NOMO-1 (cell line): ENCODE data around the gene RND2.
"Not testable (repeated sequence)": the region's sequence is repeated elsewhere in the genome, so short reads cannot be mapped to it uniquely, and the experiment has no call there.

Experiments
- DNase-seq, 2 experiments: peaks; one replicate each; lab custom pipeline; 2025; ENCODE audit not compliant: unreplicated experiment in 2 of 2; lab: John Stamatoyannopoulos, UW

RND2 gene

GRCh38 chr17:43024407-43025289 is at the start of gene RND2:
TSS of gene RND2 (plus strand) at chr17:43025231. CDS start at chr17:43025348, 117 bp downstream.
- DNase-seq, result peak; percentile 88 to 94

DNA sequence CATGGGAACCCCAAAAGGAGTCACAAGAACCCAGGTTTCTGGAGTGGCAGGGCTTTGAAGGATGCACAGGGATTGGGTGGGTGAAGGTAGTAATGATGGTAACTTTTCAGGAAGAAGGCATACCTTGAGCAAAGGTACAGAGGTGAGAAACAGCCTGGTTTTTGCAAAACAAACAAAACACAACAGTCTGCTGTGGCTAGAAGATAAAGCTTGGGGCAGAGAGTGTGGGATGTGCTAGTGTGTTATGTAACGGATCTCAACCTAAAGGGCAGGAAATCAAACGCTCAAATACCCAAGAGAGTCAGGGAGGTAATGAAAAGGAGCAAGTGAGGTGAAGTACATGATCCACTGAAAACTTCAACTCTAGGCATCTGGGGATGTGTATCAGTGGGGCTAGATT is 49.8 kb upstream of the RND2 start:
- no peak for DNase-seq

DNA sequence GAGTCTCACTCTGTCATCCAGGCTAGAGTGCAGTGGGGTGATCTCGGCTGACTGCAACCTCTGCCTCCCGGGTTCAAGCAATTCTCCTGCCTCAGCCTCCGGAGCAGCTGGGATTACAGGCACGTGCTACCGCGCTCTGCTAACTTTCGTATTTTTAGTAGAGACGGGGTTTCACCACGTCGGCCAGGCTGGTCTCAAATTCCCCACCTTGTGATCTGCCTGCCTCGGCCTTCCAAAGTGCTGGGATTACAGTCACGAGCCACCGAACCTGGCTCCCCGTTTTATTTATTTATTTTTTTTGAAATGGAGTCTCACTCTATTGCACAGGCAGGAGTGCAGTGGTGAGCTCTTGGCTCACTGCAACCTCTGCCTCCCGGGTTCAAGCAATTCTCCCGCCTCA is 49.3 kb upstream of the RND2 start:
- not testable (repeated sequence) for DNase-seq

DNA sequence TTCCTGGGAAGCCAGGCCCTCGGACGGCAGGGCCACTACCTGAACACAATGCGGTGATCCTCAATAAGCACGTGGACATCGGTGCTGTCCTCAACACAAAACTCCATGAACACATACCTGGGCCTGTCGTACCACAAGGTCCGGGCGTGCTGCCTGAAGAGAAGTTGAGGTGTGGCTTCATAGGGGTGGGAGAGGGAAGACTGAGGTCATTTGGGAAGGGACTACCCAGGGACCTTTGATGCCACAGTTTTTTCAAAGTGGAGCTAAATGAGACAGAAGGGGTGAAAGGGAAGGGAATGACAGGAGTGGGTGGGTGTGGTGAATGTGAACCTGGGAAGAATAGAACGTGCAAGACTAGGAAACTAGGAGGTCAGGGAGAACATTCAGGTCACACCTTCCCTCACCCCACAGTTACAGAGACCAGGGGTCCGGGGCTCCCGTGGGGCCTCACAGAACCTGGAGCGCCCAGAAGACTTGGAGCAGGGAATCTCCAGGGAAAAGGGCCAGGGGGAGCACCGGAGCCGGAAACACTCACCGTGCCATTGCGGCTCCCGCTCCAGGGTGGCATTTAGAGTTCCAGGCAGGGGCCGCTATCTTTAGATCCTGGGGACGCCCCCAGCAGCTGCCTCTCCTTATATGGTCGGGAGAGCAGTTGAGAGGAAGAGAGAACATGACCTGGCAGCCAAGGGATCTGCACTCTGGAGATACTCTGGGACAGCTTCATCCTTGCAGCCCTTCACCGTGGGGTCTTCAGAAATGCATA is 45.3 kb upstream of the RND2 start, which contains the start of gene PTGES3L:
PTGES3L (minus strand) TSS at position 570 of the 763 bp plus-strand sequence; CDS start at position 543, 27 bp downstream.
- peak in 1 of 2 experiments; percentile 40 for DNase-seq

DNA sequence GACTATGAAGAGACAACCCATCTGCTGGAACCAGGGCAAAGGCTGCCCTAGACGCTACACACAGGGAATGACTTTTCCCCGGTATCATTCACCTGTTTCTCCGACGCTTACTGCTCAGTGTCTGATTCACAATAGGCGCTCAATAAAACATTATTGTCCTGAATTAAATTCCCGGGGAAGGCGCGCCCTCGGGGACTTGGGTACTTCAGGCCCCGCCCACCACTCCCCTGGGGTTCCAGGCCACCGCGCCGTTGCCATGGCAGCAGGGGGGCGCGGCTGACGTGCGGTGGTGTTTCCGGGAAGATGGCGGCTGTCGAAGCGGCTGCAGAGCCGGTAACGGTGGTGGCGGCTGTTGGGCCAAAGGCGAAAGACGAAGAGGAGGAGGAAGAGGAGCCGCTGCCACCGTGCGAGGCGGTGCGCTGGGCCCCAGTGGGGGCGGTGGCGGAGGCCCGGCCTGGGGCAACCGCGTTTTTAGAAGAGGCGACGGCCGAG is 44.7 kb upstream of the RND2 start, which contains the start of gene RUNDC1:
RUNDC1 (plus strand) TSS at position 292 of the 492 bp plus-strand sequence; CDS start at position 304, 12 bp downstream.
- DNase-seq, result peak; percentile 61 to 80

- peak; percentile 35 to 40 for DNase-seq
Measured at GRCh38 chr17:42980766-42981397, 44.1 kb upstream of the RND2 start.

DNA sequence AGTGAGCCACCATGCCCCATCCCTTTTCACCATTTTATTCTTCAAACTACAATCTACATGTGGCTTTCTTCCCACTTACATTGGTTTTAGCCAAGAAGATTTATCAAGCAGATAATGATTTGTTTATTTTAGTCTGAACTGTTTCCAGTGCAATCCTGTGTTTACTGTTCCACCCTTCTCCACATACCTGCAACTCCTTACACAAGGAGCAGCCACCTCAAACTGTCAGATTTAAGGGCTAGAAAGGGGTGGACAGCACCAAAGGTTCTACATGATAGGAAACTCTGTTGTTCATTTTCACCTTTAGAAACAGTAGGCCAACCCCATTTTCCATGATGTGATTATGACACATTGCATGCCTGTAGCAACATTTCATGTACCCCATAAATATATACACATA is 42.8 kb upstream of the RND2 start:
- DNase-seq, result no peak

GRCh38 chr17:42985225-42985624 is 39.8 kb upstream of the RND2 start:
- peak; percentile 85 to 96 for DNase-seq

DNA sequence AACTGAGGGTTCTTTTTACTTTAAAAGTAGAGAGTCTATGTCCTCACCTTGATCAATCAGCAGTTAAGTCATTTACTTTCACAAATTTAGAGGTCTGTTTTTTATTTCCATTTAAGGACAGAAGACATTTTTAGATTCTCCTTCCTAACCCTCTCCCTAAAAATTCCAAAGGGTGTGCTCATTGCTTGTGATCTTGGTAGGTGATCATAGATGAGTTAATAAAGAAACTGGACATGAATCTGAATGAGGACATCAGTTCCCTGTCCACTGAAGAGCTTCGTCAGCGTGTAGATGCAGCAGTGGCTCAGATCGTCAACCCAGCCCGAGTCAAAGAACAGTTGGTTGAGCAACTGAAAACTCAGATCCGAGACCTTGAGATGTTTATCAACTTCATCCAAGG is 35.9 kb upstream of the RND2 start:
- DNase-seq, result no peak

DNA sequence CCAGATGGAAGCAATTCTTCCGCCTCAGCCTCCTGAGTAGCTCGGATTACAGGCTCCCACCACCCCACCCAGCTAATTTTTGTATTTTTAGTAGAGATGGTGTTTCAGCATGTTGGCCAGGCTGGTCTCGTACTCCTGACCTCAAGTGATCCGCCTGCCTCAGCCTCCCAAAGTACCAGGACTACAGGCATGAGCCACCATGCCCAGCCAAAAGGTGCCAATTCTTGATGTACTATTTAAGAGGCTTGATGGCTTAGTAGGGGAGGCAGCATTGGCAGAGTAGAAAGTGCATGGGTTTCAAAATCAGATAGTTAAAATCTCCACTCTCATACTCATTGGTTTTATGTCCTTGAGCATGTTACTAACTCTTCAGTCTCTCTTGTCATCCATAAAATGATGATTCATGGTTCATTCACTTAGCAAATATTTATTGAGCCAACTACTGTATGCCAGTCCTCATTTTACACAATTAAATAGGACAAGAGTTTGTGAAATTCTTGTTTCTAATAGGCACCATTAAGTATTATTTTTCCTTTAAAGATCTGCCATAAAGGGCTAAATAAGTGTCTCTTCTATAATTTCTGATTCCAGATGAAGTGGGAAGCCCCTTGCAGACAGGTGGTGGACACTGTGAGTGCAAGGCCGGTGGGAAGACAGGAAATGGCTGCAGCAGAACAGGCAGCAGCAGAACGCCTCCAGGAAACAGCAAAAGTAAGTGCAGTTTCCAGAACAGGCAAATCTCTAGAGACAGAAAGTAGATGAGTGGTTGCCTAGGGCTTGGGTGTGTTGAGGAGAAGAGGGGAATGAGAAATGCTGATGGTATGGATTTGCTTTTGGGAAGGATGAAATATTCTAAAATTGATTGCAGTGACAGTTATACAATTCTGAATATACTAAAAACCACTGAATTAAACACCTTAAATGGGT is 35.0 kb upstream of the RND2 start:
- no peak for DNase-seq

- DNase-seq, result no peak
Measured at GRCh38 chr17:42991471-42991870, 33.6 kb upstream of the RND2 start.

- DNase-seq, result no peak
Measured at GRCh38 chr17:42992872-42993271, 32.2 kb upstream of the RND2 start.

DNA sequence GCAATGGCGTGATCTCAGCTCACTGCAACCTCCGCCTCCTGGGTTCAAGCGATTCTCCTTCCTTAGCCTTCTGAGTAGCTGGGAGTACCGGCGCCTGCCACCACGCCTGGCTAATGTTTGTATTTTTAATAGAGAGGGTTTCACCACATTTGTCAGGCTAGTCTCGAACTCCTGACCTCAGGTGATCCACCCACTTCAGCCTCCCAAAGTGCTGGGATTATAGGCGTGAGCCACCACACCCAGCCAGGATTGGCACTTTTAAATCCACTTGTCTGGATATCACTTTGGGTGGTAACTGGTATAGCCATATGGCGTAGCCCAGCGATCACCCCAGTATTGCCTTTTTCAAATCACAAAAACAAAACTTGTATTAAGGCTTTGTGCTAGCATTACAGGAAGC is 31.1 kb upstream of the RND2 start:
- not testable (repeated sequence) for DNase-seq

- no peak for DNase-seq
Measured at GRCh38 chr17:42997390-42997983, 27.5 kb upstream of the RND2 start.

DNA sequence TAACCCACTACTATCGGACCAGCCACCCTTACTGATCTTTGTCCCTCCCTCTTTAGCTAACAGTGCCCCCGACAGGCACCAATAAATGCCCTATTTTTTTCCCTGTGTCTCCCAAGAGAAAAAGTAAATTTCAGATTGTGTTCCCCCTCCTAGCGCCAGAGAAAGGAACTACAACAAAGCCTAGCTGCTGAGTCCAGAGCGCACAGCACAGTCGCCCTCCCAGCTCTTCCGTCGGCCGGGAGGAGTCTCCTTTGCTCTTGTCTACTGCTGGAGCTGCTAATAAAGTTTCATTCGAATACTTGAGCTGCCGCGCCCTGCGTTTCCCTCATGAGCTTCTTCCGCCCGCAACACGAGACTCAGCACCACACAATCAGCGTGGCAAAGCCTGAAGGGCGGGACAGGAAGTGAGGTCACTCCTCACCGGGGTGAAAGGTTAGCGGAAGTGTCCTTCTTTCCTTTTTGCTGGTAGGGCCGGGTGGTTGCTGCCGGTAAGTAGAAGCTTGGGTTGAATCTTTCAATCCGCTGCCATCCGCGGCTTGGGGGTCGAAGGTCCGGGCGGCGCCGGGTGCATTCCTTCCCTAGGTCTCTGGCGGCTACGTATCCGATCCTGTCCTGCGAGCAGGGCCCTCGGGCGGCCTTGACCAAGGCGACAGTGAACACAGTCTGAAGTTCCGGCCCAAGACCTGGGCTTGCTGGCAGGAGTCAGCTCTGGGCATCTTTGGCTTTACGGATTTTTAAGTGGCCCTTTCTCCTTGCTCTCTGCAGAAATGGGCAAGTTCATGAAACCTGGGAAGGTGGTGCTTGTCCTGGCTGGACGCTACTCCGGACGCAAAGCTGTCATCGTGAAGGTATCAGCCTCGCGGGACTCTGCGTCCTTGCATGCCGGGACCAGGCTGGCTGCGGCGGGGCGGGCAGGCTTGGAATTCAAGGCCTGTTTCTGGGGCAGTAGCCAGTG is 26.8 kb upstream of the RND2 start, which contains the start of gene RPL27:
RPL27 (plus strand) TSS at position 436 of the 955 bp plus-strand sequence; CDS start at position 768, 332 bp downstream.
- DNase-seq, result peak; percentile 99

GRCh38 chr17:42999003-42999525 is 26.0 kb upstream of the RND2 start:
- DNase-seq, result no peak

DNA sequence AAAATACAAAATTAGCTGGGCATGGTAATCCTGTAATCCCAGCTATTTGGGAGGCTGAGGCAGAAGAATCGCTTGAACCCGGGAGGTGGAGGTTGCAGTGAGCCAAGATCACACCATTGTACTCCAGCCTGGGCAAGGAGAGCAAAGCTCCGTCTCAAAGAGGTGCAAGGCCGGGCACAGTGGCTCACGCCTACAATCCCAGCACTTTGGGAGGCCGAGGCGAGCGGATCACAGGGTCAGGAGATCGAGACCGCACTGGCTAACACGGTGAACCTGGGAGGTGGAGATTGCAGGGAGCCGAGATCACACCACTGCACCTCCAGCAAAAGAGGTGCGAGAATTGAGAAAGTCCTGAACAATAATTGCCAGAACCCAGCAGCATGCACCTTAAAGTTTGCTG is 24.1 kb upstream of the RND2 start:
- not testable (repeated sequence) for DNase-seq
